Astrocyte (in vitro differentiated cells and primary cell): ENCODE data around the gene TBX2.

ENCODE experiments used
- EZH2 ChIP-seq: IDR thresholded peaks from 2 replicates; pipeline ENCODE4 v1.6.1; 2012; ENCODE audit warnings: mild to moderate bottlenecking, low read length, inconsistent platforms; ENCODE audit not compliant: insufficient read depth
- TF ChIP-seq, protein P1 (sequence below): IDR thresholded peaks from 2 replicates; pipeline ENCODE4 v1.5.1; 2011; ENCODE audit warnings: low read depth, mild to moderate bottlenecking, inconsistent platforms, low read length, moderate library complexity; ENCODE audit not compliant: insufficient read depth

DNA sequence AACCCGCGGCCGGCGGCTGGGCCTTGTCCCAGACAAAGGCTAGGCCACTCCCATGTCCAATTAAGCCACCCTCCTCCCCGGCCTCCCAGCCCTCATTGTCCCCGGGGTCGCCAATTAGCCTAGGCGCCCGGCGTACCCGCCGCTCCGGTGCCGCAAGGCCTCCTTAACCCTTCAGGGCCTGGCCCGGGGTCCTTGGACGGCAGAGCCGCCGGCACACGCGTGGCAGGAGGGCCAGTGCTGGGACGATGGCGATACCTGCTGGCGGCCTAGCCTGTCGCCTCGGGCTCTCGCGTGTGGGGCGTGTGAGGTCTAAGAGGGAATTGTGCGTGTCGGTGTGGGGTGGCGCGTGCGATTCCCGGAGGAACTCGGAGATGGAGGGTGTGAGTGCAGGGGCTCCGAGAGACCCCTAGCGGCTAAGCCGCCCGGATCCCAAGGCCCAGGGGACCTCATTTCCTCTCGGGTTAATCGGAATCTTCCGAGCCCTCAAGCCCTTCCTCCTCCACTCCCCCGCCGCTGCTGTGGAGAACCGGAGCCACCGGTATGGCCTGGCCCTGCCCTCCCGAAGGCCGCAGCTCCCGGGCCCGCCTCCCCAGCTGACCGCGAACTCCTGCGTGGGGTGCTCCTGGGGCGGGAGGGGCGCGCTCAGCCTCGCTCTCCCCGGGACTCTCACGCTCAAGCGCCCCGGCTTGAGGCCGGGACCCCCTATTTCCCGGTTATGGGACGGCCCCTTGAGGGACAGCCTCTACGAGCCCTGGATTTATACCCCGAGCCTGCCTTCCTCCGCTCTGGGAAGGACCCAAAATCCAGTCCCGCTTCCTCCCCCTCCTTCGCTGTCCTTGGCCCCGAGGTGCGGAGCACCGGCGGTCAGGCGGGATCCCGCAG lies 11.9 kb downstream of the TBX2 start:
- TF ChIP-seq, protein P1, sequence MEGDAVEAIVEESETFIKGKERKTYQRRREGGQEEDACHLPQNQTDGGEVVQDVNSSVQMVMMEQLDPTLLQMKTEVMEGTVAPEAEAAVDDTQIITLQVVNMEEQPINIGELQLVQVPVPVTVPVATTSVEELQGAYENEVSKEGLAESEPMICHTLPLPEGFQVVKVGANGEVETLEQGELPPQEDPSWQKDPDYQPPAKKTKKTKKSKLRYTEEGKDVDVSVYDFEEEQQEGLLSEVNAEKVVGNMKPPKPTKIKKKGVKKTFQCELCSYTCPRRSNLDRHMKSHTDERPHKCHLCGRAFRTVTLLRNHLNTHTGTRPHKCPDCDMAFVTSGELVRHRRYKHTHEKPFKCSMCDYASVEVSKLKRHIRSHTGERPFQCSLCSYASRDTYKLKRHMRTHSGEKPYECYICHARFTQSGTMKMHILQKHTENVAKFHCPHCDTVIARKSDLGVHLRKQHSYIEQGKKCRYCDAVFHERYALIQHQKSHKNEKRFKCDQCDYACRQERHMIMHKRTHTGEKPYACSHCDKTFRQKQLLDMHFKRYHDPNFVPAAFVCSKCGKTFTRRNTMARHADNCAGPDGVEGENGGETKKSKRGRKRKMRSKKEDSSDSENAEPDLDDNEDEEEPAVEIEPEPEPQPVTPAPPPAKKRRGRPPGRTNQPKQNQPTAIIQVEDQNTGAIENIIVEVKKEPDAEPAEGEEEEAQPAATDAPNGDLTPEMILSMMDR, result no peak
- peak; percentile 24 for TF ChIP-seq EZH2
